OCI-LY1 (cell line): Measurements from ENCODE around the gene SP3.

Experiments
- EZH2 ChIP-seq: fragments of 200-600 bp; sonication (generic), shearing (Covaris generic); IDR thresholded peaks from 2 replicates; pipeline ENCODE4 v1.8.0; 2017; ENCODE audit warnings: borderline replicate concordance, mixed run types, mild to moderate bottlenecking, antibody characterized with exemption, low read length, moderate library complexity, mixed read lengths
- TF ChIP-seq, protein P1 (sequence below): fragments of 200-600 bp; sonication (generic), shearing (Covaris generic); IDR thresholded peaks from 2 replicates; pipeline ENCODE4 v1.5.1; 2017; ENCODE audit warnings: mild to moderate bottlenecking, antibody characterized with exemption, low read length, moderate library complexity, mixed read lengths

DNA sequence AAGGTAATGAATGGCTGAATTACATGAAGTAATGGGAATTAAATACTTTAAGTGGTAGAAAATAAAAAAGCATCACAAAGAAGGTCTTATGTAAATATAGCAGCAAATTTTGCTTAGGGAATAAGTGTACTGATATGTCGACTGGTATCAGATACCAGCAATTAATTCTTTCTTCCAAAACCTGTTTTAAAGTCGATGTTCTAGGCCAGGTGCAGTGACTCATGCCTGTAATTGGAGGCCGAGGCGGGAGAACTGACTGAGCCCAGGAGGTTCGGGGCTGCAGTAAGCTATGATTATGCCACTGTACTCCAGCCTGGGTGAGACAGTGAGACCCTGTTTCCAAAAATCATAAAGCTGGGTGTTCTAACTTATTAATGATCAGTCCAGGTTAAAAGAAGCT, 30.3 kb downstream of the SP3 start:
- TF ChIP-seq, protein P1, sequence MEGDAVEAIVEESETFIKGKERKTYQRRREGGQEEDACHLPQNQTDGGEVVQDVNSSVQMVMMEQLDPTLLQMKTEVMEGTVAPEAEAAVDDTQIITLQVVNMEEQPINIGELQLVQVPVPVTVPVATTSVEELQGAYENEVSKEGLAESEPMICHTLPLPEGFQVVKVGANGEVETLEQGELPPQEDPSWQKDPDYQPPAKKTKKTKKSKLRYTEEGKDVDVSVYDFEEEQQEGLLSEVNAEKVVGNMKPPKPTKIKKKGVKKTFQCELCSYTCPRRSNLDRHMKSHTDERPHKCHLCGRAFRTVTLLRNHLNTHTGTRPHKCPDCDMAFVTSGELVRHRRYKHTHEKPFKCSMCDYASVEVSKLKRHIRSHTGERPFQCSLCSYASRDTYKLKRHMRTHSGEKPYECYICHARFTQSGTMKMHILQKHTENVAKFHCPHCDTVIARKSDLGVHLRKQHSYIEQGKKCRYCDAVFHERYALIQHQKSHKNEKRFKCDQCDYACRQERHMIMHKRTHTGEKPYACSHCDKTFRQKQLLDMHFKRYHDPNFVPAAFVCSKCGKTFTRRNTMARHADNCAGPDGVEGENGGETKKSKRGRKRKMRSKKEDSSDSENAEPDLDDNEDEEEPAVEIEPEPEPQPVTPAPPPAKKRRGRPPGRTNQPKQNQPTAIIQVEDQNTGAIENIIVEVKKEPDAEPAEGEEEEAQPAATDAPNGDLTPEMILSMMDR: no peak
- no peak for TF ChIP-seq EZH2
